HG03139 (cell line): Measurements from ENCODE around the gene GRM7.

ENCODE experiments used
- ATAC-seq: cut with Tn5 transposase; IDR thresholded peaks from one replicate; pipeline ENCODE4 v1.9.1; 2021; ENCODE audit not compliant: unreplicated experiment

GRM7 gene

DNA sequence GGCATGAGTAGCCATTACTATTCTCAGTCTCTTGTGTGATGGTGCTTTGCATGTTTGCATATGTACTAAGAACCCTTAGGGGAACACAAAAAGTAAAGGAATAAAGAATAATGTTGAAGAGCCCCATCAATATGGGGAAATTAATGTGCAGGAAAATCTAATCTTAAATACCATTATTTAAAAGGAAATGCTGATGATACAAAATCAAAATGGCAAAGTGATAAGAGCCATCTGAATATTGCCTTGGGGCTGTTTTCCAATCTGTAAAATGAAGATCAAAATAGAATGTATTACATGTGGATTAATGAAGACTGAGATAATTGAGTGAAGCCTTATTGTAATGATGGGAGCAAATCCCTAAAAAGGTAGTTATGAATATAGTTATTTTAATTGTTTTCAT lies 771.4 kb downstream of the GRM7 start:
- no peak for ATAC-seq

DNA sequence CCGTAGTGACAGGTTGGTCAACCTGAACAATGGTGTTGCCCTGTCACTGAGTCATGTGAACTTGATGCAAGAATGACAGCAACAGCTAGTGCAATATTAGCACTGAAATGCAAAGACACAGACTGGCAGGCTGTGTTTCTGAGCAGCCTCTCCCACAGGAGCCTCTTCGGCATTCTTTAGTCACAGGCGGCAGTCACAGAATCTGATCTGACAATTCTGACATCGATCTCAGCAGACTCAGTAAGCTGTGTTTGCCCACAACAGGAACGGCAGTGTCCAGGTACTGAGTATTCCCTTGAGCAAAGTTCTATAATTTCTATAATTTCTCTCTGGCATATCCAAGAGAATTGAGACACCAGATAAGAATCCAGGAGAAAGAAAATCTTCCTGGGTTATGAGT lies 776.8 kb downstream of the GRM7 start:
- no peak for ATAC-seq

DNA sequence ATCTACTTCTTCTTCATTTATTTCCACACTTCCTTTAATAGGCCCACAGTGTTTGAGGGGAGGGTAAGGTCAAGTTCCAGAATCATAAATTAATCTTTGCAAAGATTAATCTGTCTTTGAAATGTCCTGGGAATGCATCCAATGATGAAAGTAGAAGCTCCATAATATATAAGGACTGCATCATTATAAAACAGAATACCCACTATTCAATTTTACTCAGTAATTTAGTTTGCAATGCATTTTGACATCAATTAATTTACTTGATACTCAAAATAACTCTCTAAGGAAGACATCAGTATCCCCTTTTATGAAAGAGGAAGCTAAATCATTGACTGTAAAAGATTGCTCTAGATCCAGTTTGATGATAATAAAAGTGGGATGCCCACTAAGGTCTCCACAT lies 777.2 kb downstream of the GRM7 start:
- ATAC-seq: no peak

DNA sequence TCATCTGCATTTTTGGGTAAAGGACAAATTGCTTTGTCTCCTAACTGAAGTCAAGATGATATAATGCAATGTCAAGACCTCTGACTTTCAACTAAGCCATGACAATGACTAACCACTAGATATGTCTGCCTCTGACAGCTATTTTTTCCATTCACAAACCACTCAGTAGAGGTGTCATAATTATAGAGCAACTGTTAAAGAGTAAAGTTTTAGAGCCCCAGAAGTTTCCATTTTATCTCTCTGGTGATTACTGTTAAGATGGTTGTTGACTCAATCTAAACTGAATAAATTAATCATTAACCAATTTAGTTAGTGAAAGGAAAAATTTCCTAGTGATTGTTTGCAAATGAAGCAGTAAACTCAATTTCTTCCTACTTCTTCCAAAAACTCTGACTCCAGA lies 779.9 kb downstream of the GRM7 start:
- ATAC-seq: no peak

DNA sequence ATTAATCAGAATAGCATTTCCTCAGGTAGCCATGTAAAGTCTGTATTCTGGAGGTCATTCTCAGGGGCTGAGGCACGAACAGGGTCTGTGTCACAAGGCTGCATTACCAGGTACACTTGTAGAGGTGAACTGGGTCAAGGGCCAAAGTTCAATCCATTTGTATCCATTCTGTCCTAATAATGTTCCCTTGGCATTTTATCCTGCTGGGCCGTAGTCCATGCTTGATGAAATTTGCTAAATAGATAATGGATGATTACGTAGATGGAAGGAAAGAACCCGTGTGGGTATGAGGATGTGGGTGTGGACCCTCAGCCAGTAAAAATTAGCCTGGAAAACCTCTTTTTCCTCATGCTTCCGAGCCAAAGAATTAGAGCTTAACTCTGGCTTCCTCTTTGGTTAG lies 785.9 kb downstream of the GRM7 start:
- ATAC-seq: no peak

DNA sequence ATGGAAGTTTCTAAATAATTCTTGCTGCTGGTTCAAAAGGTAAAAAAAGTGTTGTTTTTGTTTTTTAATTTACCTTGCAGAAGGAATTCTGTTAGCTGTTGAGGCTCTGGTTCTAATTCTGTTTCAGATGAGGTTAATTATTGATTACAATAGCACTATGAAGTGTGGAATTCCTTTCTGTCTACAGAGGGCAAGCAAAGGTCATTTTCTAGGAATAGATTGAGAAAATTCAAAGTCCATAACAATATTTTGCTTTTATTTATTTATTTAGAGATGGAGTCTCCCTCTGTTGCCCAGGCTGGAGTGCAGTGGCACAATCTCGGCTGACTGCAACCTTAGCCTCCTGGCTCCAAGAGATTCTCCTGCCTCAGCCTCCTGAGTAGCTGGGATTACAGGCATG lies 789.6 kb downstream of the GRM7 start:
- ATAC-seq: no peak

DNA sequence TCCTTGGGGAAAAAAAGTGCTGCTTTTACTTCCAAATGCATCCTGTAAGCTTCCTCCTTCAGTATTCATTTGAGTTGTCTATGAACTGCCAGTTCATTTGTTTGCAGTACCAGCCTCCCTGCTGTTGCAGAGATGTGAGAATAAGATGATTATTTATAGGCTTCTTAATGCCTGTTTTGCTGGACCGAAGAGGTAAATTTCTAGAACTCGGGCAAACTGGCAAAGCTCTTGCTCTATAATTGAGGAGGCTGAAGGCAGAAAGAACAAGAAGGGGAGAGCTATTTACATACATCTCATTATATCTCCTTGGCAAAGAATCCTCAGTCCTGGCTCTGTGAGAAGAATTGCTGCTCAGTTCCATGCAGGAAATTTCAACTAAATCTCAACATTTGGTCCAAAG lies 790.4 kb downstream of the GRM7 start:
- ATAC-seq: no peak

DNA sequence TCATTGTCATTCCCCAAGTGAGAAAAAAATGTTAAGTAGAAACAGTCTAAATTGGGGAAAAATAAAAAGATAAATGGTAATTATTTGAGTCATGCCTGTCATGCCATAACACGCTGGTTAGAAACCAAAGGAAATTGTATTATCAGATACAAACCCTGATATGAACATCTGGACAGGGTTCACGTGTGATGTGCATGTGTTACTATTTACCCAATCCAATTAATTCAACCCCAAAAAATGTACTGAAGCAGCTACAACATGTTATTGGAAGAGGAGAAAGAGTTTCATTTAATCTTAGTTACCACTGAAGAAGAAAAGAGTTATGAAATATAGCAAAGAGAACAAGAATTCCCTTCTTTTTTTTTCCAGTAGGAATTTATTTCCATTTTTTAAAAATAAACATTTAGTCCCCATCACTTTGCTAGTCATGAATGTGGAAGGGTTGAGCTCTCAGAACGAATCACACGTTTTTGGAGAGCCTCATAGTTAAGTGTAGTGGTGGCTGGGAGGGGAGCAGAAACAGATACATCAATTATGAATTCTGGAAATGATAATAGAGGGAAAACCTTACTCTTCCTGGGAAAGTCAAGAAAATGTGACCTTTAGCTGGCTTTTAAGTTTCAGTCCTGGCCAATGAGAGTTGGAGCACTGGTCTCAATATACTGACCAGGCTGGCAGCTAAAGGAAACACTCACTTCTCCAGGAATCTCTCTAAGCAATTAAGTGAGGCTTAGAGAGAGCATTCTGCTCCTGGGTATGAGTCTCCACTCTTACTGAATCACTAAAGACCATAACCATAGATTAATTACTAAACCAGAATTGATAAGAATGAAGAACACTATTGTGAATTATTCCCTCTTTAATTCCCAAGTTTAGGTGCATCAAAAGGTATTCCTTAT lies 796.5 kb downstream of the GRM7 start:
- ATAC-seq: no peak

DNA sequence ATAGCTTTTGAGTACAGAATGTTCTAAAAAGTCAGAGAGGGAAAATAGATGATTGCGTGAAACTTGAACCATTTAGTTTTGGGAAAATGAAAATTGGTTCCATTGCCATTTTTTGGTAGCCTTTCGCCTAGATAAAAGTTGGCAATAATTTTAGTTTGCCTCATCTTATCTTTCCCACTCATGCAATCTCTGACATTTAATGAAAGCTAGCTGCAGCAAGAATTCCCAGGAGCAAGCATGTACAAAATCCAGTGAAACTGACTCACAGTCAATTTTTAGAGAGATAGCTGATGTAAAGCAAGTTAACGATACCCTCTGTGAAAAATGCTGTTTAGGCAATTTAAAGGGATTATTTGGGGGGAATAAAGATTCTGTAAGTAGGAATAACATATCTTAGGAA lies 797.4 kb downstream of the GRM7 start:
- no peak for ATAC-seq

DNA sequence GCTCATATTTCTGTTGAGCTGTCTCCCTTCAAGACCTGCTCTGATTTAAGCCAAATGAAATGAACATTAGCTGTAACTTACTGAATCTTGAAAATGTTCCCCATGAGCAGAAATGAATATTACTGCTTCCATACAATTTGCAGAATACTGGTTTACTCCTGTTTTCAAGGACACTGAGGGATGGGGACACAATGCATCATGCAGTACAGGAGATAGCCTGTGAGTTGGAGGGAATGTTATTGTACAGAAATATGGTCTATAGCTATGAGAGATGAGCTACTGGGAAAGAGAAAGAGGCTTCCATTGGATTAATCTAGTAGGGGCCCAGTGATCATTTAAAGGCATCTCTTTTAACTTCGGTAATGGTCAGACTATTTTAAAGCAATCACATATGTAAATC lies 798.2 kb downstream of the GRM7 start:
- no peak for ATAC-seq

DNA sequence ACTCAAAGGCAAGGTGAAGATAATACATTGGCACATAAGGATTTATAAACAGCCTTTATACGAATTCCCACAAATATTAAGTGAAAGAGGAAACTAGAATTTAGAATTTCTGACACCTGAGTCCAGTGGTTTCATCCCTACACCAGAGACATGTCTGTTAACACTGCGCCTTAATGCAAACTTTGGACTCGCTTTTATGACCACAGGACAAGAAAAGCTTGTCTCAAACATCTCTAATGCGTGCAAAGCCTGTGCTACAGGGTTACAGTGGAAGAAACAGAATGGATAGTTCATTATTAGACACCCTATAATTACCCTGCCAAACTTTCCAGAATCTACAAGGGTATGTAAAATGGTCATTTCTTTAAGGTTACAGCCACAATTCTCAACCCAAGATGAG lies 802.9 kb downstream of the GRM7 start:
- ATAC-seq: no peak

DNA sequence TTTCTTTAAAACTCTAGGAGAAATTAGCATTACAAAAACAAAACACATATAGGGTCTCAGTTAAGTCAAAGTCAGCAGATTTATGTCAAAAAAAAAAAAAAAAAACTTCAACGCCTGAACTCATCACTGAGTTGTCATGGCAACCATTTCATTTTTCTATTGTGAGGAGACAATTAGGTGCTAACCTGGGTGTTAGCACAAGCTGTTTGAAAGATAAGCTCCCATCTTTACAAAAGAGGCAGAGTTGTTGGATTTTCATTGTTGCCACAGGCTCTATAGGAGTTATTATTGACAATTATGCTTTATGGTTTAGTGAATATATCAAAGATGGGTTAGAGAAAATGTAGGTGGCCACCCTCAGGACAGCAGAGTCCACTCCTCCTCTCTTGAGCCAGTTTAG lies 806.9 kb downstream of the GRM7 start:
- ATAC-seq: no peak

DNA sequence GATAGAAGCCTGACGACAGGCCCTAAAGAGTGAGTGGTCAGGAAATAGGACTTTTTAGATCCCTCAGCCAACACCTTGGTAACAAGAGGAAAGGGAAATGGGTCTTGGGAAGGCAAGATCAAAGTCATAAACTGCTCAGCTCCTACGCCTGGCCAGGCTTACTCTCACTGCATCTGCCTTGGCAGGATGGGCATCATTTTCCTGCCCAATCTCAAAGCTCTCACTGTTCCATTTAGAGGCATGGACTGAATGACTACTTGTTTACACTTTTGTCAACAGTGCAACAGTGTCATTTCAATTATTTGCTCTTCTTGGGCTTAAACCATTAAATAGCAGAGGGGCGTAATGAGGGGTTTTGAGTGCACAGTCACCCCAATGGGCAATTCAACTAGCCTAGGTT lies 808.7 kb downstream of the GRM7 start:
- ATAC-seq: no peak

DNA sequence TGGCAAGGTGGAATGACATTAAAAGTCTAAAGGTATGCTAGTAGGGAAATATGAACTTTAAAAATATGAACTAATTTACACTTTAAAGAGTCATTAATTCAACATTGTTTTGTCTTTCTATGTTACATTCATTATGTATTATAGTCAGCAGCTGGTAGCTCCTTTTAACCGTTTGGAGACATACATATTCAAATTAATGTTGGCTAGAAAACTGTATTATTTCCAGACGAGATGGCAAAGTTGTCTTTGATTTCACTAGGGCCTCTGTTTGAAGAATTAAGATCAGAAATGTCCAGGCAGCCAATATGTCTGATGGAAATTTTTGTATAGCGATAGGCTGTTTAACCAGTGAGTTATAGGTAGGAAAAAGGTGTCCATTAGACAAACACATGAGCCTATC lies 817.6 kb downstream of the GRM7 start:
- no peak for ATAC-seq

DNA sequence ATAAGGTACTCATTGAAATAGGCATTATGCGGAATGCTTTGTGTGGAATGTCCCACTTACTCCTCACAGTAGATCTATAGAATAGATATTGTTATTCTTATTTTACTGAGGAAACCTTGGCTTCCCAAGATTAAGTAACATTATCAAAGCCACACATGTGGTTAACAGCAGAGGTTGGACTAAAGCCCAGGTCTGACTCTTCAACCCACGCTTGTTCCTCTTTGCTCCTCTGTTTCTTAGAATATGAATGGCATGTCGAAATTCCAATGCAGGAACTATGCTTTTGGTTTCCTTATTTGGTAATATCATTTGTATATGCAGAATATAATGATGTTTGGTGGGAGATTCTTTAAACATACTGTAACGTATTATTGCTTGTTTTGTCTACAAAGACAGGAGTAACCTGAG lies 821.9 kb downstream of the GRM7 start:
- no peak for ATAC-seq

DNA sequence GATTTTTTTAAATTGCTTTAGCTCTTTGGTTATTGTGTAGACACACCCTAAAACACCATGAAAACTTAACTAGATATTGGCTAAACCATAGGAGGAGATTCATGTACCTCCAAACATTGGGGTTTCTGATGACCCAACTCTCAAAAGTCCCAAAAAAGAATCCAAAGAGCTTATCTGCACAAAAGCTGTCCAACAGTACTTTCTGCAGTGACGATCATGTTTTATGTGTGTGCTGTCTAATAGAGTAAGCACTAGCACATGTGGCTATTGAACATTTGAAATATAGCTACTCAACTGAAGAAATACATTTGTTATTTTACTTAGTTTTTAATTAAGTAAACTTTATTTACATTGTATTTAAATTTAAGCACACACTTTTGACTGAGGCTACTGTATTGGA lies 822.5 kb downstream of the GRM7 start:
- no peak for ATAC-seq

DNA sequence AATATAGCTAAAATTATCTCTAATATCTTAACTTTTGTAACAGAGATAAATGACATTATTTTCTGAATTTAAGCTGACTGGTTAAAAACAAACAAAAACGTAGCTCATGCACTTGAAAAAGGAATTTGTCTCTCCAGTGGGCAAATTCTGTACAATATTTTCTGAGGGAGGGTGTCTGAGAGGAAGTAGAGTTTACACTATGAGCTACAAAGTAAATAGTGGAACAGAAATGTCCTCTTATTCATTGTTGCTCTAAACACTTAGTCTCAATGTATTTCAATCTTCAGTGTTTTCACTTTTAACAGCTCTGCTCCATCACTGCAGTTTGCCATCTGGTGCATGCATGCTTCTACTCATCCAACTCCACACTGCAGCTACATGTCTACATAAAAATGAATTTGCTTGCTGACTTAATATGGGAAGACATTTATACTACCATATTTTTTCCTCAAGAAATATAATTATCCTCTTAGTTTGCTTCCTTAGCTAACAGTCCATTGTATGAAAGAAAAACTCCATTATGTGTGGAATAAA lies 823.3 kb downstream of the GRM7 start:
- ATAC-seq: no peak

DNA sequence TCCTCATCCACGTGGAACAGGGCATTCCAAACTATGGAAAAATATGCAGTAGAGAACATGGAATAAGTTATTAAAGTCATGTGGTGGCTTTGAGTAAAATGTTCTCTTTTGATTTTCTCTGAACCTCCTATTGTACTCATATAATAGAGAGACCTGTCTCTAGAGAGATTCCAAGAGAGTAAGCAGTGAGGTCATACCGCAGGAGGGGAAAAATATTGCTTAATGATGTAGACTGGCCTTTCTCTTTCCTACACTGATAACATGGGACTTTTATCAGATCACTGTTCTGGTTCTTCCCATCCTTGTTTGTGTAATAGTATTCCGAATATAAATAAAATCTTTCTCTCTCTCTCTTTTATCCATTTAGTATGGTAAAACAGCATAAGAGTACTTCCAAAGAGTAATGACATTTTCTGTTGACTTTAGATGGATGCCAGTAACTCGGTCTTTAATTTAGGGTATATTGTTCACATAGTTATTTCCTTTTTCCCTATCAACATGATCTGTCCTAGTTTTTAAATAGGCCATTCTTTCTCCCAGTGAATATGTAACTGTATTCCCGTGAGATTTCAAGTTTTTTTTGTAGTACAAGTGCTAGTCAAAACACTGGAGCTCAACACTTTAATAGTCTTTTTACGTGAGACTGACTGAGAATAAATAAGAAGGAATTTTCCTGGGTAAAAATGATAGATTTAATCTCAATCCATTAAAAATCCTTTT lies 826.7 kb downstream of the GRM7 start:
- ATAC-seq: no peak

DNA sequence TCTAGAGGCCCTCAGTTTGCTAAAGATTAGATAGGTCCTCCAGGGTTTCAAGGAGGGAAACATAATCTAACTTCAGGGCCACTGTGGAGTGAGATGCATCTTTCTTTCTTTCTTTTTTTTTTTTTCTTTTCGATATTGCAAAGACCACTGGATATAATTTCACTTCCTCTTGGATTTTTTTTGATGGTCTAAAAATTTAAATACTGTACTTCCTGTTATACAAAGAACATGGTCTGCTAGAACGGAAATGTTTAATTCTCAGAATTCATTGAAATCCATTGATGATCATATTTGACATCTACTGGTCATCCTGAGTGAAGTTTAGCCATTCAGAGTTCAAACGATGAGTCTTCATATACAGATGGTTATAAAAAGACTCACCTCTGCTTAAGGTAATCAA lies 832.0 kb downstream of the GRM7 start:
- ATAC-seq: no peak

DNA sequence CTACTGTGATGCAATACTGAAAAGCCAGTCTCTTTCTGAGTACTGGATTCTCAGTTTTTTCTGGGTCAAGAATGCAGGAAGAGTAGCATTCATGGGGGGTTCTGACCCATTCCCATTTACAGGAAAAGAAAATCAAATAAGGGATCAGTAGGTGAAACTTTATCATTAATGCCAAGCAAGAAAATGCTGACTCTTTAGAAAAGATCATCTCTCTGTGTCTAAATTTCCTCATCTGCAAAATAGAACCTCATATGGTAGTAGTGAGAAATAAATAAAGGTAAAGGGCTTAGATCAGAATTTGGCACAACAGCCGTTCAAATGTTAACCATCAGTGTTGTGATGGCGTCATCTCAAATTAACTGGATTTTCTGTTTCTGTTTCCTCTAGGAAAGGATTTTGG lies 833.1 kb downstream of the GRM7 start:
- ATAC-seq: no peak

DNA sequence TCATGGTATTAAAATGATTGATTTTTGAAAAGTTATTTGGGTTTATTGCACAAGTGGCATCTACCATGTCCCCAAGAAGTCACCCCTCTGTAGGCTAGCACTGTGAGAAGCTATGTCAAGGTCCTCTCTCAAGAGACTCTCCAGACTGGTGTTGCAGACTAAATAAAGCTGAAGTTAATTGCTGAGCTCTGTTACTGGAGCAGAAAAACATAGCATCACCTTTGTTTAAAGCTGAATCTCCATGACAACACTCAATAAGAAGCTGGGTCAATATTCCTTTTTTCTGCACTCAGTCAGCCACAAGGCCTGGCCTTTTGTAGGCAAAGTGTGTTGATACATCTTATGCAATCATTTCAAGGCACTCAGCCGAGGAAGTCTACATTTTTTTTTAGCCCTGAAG lies 834.1 kb downstream of the GRM7 start:
- ATAC-seq: no peak

DNA sequence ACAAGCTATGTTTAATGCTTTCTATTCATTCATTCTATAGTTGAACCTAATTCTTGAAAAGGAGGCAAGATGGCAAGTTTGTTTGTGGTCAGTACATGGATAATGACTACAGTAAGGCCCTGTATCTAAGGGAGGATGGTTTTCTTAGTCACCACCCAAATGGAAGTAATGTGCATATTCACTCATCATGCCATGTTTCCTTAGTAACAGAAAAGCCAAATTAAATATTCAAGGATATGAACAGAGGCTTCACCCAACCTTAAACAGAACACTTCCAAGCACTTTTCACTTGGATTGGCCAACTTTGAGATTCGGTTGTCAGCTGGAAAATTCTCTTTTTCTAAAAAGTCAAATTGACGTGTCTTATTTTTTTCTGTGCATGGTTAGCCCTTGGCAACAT lies 835.4 kb downstream of the GRM7 start:
- ATAC-seq: no peak
